HT-29 (cell line): ENCODE data around the gene KLC1. TPM values are rescaled to one million over a fixed set of nuclear protein-coding genes. Genes with fewer than 3 reads are reported as not detected.

Experiments
- DNase-seq: peaks from one replicate; pipeline ENCODE4 v3.0.0-alpha.2; 2015; ENCODE audit warnings: low spot score
- total RNA-seq: library from RNA; depleted of rRNA; stranded (reverse); fragments of >200 nt; shearing (Covaris generic); gene quantifications from 2 replicates; pipeline ENCODE4 v1.2.3, GENCODE V29; 2014

The KLC1 gene
- total RNA-seq, 1 experiment from 2014 or later = 93.5 TPM

DNA sequence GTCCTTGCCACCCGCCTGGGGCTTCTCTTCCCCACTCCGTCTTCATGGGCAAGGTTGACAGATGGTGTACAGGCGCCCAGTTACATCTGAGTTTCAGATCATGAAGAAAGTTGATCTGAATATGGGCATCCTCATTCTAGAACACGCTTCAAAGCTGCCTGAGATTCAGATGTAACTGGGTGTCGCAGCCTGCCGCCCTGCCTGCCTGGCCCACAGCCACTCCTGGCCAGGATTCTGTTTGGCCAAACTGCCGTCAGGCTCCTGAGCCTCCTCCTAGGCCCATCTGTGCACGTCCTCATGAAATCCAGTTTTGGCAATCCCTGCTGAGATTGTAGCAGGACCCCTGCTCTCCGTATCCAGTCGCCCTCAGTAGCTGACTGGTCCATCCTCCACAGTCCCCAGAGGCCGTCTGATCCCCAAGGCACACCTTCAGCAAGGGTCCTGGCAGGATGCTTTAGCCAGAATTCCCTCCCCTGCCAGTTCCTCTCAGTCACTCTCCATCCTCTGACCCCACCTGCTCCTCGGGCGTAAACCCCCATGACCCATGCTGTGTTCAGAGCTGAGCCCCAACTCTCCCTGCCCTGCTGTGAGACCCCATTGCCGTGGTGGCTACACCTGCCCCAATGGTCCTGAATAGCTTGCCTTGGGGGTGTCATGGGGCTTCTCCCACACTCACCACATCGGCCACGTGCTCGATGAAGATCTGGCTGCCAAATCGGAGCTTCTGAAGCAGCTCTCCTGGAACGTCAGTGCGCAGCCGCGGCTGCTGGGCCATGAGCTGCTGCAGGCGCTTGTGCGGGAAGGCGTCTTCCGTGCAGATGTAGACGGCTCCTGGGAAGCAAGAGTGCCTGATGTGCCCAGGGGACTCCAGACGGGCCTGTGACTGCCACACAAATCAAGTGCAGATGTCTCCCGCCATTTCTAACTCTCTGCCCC is 73.8 kb downstream of the KLC1 start:
- no peak for DNase-seq

DNA sequence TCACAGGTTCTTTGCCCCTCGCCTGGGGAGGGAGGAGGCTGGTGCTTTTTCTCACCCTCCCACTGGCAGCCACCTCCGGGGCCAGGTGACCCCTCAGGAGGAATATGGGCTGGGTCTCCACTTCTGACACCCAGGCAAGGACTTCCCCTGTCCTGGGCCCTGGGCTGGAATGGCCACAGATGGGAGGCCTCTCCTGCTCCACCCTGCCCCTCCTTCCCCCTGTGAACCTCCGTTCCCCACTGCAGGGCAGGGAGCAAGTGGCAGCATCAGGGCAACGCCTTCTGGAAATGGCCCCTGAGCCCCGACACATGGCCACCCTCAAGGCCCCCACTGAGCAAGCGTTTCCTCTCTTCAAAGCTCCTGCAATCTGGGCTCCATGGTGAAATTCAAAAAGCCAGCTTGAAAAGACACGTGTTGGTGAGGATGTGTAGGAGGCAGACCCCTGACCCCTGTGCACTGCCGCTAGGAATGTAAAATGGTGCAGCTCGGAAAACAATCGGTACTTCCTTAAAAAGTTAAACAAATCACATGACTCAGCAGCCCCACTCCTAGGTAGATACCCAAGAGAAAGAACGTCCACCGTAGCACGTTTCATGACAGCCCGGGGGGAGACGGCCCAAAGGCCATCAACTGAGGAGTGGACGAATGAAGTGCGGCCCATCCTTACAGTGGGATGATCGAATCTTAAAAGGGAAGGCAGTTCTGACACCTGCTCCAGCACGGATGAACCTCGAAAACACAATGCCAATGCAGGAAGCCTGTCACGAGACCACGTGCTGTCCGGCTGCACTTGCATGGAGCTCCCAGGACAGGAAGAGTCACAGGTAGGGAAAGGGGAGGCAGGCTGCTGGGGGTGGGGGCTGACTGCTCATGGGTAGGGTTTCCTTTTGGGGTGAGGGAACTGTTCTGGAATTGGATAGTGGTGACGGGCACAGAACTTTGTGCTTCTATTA is 74.7 kb downstream of the KLC1 start:
- no peak for DNase-seq

DNA sequence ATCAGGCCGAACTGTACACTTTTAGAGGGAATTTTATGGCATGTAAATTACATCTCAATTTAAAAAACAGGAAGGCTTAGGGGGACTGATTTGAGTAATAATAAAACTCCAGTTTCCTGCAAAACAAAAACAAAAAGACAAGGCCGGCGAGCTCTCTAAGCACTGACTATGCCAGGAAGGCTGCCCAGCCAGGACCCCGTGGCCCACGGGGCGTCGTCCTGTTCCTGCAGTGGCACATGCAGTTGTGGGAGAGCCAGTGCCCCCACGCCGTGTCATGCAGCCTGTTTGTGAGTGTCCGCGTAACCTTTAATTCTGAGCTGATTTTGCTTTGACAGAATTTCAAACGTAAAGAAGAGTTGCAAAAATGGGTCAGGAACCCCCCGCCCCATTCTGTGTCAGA is 75.7 kb downstream of the KLC1 start:
- DNase-seq = no peak

DNA sequence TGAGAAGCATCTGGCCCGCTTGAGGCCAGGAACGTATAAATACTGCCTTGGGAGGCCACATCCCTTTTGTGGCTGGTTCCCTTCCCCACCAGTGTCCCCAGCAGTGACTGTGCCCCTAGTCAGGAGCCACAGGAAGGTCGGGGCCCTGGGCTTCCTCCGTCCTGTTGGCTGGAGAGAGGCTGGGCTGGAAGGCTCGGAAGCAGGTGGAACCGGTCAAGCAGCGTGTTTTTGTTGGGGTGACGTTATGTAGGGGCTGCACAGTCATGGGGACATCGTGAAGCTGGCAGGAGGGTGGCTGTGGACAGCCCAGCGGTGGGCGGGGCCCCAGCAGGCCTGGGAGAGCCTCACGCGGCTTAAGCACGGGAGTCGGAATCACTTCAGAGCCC is 76.1 kb downstream of the KLC1 start:
- DNase-seq = no peak

DNA sequence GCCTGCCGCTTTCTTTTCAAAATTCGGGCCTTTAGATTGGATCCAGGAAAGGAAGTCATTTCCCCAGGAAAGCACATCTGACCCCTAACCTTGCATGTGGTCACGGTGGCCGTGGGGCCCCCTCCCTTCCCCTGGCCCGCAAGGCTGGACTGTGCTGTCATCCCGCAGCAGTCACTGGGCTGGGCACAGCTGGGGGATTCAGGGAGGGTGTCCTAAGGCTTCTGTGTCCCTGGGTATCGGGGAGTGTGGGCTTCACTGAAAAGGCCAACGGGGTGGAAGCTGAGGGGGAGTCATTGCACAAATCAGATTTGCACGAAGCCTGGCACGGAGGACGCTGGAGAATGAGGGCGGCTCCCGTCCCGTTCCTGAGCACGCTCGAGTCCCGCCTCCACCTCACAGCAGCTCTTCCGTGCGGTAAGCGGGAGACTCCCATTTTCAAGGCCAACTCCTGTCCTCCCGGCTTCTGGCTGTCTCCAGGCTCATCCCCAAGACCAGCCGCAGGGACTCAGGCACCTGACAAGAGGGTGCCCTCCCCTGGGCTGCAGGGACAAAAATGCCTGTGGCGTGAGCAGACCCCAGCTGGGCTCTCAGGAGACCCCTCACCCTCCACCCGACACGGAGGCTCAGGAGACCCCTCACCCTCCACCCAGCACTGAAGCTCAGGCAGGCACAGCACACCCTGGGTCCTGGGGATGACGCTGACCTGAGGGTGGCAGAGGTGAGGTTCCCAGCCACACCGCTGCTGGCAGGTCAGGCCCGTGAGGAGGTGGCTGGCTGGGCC is 76.7 kb downstream of the KLC1 start:
- DNase-seq = no peak

DNA sequence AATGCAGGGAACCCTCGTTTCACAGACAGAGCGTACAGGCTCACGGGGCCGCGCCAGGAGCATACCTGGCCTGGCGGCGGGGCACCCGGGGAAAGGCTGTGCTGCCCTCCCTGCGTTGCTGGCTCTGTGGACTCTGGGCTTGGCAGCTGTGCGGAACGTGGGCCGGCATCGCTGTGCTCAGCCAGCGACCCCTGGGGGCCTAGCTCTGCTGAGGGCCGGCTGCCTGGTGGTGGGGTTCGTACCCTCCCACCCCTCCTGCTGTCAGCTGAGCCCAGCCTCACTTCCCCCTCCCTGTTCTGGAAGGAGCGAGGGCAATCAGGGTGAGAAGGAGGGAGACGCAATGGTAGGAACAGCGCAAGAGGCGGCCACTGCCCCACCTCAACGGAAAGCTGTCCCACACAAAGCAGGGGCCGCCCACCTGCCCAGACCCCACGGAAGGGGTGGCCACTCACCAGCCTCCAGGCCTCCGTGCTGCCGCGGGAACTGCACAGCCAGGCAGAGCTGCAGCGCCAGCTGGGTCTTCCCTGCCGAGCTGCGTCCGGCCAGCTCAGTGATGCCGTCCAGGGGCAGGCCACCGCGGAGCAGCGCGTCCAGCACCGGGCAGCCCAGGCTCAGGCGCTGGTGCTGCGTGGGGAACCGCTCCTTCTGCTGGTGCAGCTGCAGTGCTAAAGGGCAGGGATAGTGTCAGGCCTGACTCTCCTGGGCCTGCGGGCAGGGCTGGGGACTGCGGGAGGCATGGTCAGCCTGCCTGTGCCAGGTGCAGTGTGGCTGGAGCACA is 77.7 kb downstream of the KLC1 start:
- DNase-seq = no peak

GRCh38 chr14:103707329-103708263 is 78.6 kb downstream of the KLC1 start:
- no peak for DNase-seq

GRCh38 chr14:103708750-103709187 is 79.8 kb downstream of the KLC1 start:
- no peak for DNase-seq

- no peak for DNase-seq
These were observed 80.8 kb downstream of the KLC1 start for GRCh38 chr14:103709814-103710213.

GRCh38 chr14:103710771-103711377 is 81.9 kb downstream of the KLC1 start:
- DNase-seq = no peak

- peak; percentile 35 for DNase-seq
These were observed 82.8 kb downstream of the KLC1 start for GRCh38 chr14:103711516-103712431.

DNA sequence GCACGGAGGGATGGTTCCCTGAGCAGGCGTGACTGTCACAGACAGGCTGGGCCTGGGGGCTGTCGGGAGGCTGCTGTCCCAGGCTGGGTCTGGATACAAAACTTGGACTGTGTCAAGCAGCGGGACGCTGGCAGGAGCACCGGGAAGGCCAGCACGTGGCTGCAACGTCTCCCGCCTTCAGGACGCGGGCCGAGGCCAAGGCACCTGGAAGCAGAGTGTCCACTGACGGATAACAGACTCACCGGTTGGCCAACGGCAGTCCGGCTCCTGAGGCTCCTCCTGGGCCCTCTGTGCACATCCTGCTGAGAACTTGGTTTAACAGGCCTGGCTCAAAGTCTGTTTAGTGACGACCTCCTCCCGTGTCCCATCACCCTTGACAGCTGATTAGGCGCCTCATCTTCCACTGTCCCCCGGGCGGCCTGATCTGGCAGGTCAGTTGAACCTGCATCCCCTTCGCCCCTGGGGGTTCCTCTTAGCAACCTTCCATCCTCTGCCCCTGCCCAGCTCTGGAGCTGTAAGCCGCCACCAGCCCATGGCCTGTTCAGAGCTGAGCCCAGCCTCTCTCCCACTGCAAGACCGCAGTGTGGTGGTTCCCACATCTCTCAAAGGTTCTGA is 83.7 kb downstream of the KLC1 start:
- DNase-seq = no peak

GRCh38 chr14:103713304-103714062 is 84.5 kb downstream of the KLC1 start:
- no peak for DNase-seq

DNA sequence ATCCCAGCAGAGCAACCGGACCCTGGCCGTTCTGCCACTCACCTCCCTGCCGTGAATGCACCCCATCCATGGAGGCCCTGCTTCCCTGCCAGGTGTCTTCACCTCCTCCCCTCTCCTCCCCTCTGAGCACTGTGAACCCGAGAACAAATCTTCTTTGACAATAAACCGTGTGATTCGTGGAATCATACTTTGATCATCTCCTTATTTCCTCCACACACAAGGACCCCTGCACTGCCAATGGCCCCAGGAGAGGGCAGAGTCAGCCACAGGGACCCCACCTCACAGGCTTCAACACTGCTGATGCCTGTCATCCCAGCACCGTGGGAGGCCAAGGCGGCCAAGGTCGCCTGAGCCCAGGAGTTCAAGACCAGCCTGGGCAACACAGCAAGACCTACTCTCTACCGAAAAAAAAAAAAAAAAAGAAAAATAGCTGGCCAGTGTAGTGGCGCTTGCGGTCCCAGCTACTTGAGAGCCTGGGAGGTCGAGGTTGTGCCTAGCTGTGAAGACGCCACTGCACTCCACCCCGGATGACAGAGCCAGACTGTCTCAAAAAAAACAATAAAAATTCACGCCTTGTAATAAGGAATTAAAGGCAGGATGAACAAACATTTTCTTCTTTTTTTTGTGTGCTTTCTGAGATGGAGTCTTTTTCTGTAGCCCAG is 85.2 kb downstream of the KLC1 start:
- no peak for DNase-seq

GRCh38 chr14:103715052-103716000 is 86.3 kb downstream of the KLC1 start, which contains the start of the genes XRCC3 and ZFYVE21:
TSS of gene XRCC3 (minus strand) at chr14:103715451. CDS start at chr14:103711087, 4,364 bp downstream.
TSS of gene ZFYVE21 (plus strand) at chr14:103715810. CDS start at chr14:103715842, 32 bp downstream.
- peak; percentile 98 for DNase-seq
